D341Med (cell line): ENCODE results near the gene COL1A1.

Source experiments
- DNase-seq: peaks from one replicate; pipeline ENCODE4 v3.0.0; 2012; ENCODE audit warnings: low spot score

Gene COL1A1

DNA sequence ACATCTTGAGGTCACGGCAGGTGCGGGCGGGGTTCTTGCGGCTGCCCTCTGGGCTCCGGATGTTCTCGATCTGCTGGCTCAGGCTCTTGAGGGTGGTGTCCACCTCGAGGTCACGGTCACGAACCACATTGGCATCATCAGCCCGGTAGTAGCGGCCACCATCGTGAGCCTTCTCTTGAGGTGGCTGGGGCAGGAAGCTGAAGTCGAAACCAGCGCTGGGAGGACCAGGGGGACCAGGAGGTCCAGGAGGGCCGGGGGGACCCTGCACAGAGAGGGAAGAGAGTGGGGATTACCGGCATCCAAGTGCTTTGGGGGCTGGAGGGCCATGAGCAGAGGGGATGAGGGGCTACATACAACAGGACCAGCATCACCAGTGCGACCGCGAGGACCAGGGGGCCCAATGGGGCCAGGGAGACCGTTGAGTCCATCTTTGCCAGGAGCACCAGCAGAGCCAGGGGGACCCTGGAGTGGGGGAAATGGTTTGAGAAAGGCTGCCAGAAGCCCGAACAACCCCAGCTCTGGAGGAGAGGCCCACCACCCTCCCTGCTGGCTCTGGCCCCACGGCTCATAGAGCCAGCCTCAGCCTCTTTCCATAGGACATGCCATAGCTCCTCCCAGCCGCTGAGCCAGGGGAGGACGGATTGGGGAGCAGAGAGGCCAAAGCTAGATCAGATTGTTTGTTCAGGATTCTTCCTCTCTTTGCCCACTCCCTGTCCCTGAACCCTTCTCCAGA, 14.6 kb downstream of the COL1A1 start:
- DNase-seq, result no peak

DNA sequence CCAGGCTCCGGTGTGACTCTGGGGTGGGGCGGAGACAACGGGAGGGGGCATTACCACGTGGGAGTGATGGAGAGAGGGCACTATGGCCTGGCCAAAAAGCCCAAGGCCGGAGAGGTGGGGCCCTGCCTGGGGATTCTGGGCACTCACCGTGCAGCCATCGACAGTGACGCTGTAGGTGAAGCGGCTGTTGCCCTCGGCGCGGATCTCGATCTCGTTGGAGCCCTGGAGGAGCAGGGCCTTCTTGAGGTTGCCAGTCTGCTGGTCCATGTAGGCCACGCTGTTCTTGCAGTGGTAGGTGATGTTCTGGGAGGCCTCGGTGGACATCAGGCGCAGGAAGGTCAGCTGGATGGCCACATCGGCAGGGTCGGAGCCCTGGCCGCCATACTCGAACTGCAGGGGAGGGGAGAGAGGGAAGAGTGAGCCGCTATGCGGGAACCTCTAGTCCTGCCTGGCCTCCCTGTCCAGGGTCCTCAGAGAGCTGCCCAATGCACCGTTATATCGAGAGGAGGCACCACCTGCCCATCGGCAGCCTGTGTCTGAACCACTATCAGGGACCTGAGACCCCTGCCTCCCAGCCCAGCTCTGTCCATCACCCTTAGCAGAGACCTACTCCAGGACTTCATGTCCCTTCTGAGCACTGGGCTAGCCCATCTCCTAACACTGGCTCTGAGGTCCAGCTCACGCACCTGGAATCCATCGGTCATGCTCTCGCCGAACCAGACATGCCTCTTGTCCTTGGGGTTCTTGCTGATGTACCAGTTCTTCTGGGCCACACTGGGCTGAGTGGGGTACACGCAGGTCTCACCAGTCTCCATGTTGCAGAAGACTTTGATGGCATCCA, 15.6 kb downstream of the COL1A1 start:
- DNase-seq, result no peak

DNA sequence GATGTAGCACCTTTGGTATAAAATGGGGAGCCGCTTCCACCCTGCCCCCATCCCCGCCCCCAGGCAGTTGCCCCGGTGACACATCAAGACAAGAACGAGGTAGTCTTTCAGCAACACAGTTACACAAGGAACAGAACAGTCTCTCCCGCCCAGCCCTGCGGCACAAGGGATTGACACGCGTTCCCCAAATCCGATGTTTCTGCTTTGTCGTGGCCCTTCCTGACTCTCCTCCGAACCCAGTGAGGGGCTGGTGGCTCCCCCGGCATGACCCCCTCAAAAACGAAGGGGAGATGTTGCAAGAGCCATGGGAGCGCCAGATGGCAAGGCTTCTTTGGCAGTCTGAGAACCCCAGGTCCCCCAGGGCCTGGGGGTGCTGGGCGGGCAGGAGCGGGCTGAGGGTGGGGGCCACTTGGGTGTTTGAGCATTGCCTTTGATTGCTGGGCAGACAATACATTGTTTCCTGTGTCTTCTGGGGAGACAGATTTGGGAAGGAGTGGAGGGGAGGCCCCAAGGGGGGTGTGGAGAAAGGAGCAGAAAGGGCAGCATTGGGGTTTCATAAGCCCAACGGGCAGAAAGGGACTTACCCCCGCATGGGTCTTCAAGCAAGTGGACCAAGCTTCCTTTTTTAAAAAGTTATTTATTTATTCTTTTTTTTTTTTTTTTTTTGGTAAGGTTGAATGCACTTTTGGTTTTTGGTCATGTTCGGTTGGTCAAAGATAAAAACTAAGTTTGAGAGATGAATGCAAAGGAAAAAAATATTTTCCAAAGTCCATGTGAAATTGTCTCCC, 16.6 kb downstream of the COL1A1 start:
- no peak for DNase-seq

DNA sequence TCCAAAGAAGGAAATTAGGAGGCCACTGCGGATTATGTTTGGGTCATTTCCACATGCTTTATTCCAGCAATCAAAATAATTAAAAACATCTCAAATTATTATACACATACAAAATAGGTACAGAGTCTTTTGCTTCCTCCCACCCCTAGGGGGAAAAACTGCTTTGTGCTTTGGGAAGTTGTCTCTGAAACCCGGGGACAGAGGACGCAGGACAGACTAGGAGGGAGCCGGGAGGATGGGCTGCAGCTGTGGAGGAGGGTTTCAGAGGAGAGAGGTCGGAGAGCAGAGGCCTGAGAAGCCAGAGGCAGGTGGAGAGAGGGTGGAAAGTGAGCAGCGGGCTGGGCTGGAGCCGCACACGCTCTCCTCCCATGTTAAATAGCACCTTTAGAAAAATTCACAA, 17.4 kb downstream of the COL1A1 start:
- no peak for DNase-seq

DNA sequence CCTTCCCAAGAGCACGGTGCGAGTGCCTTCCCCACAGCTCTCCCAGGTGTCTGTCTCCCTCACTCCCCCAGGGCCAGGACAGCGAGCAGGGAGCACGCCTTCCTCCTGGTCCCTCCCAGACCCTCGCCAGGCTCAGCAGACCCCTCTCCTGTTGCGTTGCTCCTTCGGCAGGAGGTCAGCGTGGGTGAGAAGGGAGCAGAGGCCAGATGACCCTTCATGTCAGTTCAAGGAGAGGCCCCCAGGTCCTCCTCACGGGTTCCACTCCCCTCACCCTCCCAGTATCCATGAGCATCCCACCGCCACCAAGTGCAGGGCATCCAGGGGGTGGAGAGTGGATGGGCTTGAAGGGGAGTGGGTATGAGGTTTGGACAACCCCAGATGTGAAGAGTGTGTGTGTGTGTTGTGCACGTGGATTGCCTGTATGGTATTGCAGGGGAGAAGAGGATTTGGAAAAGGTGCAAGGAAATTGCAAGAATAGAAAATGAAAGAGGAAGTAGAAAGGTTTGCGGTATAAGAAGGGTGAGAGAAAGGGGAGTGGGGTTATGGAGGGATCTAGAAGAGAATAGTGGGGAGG, 17.9 kb downstream of the COL1A1 start:
- DNase-seq, result no peak

DNA sequence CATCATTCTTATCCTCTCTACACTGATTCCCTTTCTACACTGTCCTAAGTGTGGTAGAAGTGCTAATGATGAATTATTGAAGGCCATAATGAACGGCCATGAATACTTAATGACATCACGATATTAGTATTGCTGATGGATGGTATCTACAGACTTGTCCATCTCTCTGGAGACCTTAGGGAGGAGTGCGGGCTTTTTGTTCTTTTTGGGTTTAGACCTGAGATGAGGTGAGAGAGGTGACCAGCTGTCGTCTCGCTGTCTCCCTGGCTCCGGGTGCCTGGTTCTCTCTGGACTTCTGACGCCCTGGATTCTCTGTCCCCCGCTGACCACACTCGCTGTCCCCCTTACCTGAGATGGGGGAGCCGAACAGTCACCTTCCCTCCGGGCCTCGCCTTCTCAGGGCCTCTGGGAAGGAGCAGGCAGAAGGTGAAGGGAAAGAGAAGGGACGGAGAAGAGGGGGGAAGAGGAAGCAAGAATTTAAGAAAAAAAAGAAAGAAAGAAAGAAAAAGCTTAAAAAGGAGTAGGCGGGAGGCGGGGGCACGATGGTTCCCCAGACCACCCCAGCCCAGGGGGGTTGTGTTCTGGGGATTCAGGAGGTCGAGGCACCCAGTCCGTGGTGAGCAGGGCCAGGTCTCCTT, 18.5 kb downstream of the COL1A1 start:
- no peak for DNase-seq

DNA sequence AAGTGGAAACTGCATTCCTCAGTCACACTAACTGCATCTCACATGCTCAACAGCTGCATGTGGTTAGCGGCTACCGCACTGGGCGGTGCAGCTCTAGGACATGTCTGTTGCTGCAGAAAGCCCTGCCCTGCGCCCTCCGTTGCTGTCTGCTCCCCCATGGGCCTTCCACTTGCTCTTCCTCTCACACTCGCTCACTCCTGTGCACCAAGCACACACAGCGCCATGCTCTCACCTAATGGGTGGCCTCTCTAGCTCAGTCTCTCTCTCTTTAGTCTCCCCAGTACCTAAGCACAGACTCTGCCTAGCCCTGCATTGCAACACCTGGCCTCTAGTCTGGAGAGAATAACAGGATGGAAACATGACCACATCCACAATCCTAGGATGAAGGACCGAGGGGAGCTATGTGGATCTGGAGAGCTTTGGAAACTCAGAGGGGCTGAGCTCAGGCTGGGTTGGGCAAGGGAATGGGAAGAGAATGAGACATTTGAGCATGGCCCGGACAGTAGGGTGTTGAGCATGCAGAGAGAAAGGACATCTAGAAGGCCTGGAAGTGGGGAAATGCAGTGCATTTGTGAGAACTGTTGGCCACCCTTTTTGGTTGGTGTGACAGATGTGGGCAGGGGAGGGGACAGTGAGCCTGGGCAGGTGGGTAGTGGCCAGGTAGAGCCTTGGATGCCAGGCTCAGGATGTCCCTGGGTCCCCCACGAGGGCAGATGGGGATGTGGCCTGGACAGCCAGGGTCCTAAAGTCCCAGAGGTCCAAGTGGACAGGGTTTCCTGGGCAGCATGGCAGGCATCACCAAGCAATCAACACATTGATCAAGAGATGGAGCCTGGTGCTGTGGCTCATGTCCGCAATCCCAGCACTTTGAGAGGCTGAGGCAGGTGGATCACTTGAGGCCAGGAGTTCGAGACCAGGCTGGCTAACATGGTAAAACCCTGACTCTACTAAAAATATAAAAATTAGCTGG, 19.6 kb downstream of the COL1A1 start:
- no peak for DNase-seq

DNA sequence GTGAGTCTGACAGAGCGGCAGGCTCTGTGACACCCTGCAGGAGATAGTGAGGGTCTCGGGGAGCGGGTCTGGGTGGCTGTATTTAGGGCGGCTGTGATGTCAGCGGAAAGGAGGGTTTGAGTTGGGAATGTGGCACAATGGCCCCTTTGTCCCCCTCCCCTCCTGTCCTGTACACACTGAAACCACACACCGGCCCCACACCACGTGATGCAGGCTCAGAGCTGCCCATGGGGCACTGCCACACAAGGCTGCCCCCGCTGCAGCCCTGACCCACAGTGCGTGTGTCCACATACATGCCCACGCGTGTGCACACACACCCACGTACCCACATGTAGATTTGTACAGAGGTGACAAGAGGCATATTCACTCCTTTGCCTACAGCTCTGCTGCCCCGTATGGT, 20.3 kb downstream of the COL1A1 start:
- no peak for DNase-seq

DNA sequence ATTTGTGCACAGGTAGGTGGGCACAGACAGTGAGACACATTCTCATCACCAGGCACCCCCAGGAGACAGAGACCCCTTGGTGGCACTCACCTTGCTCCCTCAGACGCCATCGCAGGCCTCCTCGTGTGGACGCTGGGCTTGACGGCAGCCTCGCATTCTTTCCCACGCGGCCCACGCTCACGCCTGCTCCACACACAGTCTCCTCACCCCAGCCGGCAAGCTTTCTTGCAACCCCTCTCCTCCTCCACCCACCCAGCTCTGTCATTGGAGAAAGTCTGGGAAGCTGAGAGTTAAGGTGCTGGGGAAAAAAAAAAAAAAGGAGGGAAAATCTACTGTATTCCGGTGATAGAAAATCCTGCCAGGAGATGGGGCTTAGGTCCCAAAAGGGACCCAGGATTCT, 20.8 kb downstream of the COL1A1 start:
- DNase-seq, result no peak

DNA sequence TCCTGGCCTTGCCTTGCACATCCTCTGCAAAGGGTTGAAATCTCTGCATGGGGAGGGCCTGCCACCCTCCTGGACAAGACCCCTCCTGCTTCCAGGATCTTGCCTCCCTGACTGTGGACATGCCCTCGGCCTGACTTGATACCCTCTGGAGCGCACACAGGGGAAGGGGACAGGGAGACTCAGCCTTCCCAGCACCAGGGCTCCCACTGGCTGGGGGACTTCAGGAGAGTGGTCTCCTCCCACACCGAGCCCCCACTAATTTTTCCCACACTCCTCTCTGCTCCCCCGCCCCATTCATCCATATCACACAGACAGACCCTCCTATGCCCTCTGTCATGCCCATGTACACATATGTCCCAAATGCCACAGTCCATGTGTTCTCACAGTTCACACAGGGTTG, 21.3 kb downstream of the COL1A1 start:
- DNase-seq, result no peak

DNA sequence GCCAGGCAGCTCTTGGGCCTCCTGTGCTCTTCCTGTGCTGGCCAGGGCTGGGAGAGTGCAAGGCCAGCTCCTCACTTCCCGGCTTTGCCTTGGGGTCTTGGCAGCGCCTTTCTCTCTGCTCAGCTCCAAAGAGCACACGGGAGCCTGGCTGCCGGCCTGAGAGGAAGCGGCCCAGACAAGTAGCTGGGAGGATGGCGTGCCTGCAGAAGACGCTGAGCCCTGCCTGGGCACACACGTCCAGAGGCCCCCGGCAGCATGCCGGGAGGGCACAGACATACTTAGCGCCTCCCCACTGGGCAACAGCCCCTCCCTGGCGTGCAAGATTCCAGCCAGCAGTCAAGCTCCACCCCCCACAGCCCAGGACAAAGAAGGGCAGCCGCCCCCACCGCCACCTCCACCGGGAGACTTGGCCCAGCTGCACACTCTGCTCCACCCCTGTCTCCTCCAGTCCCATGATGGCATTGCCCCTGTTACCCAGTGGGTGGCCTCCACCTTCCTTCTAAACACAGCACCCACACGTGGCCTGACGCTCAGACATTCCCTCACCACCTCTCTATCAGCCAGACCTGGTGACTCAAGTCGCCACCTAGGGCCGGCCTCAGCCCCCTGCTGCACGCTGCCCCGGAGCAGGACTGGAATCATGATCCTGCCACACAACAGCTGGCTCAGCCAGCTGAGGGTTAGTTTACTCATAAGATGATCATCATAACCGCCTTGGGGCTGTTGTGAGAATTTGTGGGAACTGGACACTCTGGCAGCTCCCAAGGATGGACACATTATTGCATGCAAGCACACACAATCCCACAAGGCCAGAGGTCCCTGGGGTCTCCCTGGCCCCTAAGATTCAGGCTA, 23.2 kb downstream of the COL1A1 start:
- peak; percentile 82 for DNase-seq

DNA sequence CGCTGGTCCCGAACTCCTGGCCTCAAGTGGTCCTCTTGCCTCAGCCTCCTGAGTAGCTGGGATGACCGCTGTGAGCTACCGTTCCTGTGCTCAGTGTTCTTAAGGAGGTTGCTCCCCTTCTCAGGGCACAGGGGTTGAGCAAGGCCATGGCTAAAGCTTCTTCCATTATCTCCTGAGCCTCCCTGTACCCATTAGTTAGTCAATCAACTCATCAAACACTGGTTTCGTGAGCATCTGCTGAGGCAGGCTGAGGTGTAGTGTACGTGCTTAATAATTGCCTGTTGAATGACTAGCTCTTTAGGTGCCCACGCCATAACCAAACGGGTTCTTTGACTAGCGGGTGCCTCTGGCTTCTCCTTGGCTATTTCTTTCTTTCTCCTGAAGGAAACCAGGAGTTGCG, 24.0 kb downstream of the COL1A1 start:
- no peak for DNase-seq

DNA sequence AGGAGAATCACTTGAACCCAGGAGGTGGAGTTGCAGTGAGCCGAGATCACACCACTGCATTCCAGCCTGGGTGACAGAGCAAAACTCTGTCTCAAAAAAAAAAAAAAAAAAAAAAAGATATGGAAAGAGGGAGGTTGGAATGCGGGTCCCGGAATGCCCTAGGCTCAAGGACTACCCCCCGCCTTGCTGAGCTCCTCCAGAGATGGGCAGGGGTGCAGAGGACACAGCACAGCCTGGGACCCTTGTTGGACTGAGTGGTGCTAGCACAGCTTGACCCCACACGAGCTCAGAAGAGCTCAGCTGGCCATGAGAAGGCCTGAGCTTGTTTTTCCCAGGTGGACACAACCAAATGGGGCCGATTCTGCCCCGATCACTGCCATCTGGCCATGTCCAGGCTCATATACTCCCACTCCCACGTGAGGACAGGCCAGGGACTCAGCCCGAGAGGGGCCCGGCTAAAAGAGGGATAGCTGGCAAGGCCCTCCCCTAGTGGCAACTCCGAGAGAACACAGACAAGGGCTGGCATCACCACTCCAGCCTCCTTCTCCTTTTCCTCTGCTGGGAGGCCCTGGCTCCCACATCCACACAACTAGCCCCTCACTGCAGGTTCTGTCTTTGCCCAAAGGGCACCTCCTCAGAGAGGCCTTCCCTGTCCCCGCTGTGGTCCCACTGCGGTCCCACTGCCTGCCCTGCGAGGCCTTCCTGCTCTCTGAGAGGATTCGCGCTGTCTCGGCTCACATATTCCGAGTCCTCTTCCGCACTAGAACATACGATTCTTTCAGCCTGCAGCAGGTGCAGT, 24.7 kb downstream of the COL1A1 start:
- no peak for DNase-seq

DNA sequence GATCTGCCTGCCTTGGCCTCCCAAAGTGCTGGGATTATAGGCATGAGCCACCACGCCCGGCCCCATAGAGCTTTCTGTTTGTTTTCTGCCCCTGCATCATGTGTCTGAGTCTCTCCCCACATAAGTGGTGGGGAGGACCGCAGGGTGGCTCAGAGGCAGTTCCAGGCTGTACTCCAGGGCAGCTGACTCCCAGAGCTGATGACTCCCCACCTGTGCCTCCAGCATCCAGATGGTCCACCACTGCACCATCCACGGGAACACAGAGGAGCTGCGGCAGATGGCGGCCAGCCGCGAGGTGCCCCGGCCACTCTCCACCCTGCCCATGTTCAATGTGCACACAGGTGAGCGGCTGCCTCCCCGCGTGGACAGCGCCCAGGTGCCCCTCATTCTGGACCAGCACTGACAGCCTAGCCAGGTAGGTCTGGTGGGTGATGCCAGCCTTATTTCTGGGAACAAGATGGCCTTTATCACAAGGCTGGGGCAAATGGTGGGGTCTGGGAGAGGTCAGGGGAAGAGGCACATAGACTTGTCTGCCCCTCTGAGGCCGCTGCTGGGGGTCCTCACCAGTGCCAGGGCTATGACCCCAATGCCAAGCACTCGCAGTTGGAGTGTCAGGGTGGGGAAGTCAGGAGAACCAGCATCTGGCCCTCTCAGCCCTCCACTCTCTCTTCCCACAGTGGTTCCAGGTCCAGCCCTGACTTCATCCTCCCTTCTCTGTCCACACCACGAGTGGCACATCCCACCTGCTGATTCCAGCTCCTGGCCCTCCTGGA, 26.2 kb downstream of the COL1A1 start:
- no peak for DNase-seq

DNA sequence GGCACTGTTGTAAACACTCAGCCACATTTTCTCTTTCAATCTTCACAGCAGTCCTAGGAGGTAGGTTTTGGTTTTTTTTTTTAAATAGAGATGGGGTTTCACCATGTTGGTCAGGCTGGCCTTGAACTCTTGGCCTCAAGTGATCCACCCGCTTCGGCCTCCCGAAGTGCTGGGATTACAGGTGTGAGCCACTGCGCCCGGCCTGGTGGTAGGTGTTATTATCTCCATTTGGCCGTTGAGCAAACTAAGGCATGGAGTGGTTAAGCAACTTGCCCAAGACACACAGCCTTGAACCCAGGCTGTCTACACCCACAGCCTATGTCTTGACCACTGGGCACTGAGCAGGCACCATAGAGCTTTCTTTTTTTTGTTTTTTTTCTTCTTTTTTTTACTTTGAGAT, 27.0 kb downstream of the COL1A1 start:
- DNase-seq, result no peak

DNA sequence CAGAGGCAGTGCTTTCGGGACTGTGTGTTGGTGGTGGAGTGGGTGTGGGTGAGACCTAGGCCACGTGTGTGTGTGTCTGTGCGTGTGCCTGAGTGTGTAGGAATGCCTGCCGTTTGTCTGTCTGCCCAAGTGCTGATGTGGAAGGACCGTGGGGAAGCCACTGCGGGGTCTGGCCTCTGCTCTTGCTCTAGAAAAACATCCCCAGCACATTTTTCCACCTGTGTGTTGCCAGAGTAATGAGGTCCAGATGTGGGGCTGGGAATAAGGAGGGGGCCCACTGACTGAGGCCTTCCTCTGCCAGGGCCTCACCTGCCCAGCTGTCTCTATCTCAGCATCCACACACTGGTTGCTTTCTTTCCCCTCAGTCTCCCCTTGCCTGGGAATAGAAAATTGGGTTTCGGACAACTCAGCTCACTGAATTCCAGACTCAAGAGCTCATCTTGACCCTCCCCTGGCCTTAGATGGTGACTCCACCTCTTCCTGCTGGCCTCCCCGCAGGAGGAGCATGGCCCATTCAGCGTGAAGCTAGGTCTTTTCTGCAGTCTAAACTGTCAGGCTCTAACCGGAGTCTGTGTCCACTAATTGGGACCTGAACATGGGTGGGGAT, 28.0 kb downstream of the COL1A1 start:
- DNase-seq, result no peak

DNA sequence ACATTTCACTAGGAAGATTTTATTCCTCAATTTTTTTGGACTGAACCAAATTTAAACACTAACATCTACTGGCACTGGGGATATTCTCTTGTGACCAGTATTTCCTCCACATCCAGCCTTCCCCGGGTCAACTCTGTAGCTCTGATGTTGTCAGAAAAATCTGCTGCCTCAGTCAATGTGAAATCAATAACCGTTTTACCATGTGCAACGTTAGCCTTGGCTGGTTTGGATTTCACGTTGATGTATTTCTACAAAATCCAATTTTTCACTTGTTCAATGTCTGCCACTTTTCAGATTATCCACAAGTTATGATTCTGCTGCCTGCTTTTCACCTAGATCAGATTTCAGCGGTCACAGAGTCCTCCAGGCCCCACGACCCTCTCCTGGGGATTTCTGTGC, 28.5 kb downstream of the COL1A1 start:
- DNase-seq, result no peak

DNA sequence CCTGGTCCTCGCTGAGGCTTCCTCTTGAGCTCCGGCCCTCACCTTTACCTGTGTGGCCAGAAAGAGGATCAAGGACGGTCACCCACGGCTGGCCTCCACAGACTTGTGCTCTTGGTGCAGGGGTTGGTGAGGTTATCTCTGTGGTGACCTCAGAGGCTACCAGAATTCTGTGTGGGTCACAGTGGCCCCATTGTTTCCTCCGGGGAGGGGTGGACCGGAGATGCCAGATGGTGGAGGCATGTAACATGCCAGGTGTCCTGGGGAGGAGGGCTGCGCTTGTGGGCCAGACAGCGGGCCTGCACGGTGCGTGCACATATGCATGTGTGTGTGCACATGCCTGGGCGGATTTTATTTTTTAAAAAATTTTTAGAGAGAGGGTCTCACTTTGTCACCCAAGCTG, 29.3 kb downstream of the COL1A1 start:
- DNase-seq, result no peak
